Measurements from ENCODE around the gene MEIOC. TPM values are rescaled to one million over a fixed set of nuclear protein-coding genes. Genes with fewer than 3 reads are reported as not detected.
"Not testable (repeated sequence)": the region's sequence is repeated elsewhere in the genome, so short reads cannot be mapped to it uniquely, and the experiment has no call there.

The MEIOC gene
- total RNA-seq, result not detected in 2 replicates

DNA sequence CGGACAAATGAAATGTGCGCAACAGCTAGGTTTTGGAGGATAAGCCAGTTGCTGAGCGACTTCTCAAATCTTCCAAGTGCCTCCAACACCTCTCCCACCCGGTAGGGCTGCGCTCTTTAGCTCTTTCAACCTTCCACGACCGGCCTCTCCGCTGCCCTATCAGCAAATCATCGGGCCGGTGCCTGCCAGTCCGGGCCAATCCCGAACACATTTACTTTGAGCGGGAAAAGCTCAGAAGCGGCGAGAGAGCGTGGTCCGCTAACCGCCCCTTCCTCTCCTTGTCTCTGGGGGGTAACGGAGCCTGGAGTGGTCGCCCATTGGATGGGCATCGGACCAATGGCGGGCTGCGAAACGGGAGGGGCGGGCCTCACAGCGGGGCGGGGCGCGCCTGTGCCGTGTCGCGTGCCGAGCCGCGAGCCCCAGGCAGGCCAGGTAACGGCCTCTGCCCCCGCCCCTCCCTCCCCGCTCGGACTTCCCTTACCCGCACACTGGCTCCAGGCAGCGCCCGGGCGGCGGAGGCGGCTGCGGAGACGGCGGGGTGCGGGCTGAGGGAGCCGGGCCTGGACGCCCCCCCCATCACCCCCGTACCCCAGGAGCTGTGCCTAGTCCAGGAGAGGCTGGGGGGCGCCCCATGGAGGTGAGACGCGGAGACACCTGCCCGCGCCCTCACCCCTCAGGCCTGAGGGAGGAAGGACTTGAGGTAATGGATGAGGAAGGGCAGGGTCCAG, at the start of gene MEIOC:
MEIOC (plus strand) TSS at position 486 of the 728 bp plus-strand sequence; CDS start at position 632, 146 bp downstream.
- DNase-seq (ENCODE audit: low read depth in 2 of 2), result peak in 1 of 2 donors; percentile 10

DNA sequence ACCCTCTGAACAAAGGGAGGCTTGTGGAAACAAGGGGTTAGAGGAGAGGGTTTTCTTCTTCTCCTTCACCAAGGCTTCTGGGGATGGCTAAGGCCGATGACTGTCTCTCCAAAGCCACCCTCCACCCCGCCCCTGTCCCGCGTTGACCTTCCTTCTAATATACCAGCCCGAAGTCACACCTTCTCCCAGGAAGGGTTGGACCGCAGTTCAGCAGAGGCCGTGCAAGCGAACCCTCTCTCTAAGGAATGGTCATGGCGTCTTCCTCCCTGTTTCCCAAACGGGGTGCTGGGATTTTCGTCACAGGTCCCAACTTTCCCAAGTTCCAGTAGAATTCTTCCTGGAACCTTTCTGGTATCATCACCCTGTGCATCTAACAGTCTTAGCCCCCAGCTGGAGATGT, 49.6 kb upstream of the MEIOC start:
- no peak for DNase-seq (ENCODE audit: low read depth in 2 of 2)

DNA sequence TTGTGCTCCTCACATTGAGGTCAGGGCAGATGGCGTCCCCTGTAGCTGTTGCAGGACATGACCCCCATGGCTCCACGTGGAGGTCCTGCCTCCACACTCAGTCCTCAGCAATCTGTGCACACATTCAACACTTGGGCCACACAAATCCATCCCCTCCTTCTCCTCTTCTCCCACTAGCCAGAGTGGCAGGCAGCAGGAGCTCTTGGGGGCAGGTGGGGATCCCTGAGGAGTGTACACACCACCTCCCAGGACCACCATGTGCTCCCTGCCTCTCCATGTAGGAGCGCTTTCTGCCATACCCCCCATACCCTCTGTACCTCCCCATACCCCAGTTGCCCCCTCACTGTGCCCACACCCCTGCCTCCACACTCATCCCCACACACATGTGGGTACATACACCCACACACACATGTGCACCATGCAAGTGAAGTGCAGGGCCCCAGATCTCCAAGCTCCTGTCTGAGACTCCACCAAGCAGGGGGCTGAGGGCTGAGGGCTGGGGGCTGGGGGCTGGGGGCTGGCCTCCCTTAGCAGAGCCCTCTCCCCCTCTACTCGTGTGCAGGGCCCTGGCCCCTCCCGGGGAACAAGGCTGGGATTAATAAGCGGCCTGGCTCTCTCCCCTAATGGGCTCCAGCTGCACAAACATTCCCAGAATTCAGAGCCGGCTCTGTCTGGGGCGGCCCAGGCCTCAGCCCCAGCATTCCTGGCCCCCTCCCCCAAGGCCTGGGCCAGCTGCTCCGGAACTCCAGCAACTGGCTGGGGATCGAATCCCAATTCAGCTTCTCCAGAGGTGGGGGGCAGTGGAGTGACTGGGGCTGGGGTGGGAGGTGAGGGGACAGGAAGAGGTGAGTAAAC, 48.2 kb upstream of the MEIOC start:
- DNase-seq (ENCODE audit: low read depth in 2 of 2), result no peak

DNA sequence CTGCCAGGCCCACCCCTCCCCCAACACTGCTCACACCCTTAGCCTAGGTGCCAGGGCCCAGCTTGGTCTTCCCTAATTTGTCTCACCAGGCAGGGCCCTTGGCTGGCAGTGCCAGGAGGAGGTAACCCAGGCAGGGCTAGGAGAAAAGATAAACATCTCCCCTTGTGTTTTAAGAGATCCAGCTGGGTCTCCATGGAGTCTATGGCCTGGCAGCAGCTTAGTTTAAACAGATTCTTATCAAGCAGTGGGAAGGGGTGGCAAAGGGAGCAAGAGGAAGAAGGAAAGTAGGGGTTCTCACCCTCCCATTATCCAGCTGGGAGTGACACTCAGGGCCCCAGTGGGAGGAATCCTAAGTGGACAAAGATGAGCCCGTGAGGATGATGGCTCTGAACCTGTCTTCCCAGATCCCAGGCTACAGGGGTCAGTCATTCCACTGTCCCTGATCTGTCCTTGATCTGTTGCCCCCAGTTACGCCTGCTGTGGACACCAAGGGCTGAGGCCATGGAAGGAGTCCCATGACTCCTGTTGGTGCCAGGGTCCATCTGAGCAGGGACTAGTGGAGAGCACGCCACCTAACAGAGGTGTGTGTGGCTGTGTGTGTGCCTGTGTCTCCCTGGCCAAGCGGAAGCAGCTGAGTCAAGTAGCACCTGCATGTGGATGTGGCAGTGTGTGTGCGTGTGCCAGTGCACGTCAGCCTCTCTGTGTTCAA, 47.4 kb upstream of the MEIOC start:
- no peak for DNase-seq (ENCODE audit: low read depth in 2 of 2)

DNA sequence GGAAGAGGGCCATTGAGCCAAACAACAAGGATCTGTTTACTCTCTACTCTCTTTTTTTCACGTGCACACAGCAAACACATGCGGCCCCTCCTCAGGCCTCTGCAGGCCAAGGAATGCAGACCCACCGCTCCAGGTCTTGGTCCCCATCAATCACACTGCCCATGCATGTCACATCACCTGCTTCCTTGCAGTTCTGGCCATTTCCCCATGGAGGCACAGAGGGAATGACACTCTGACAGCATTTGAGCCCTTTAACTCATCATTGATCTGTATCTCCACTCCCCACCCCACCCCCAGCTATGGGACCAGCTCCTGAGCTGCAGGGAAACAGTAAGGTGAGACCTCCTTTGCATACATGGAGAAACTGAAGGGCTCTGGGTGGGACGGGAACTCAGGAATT, 45.9 kb upstream of the MEIOC start:
- no peak for DNase-seq (ENCODE audit: low read depth in 2 of 2)

DNA sequence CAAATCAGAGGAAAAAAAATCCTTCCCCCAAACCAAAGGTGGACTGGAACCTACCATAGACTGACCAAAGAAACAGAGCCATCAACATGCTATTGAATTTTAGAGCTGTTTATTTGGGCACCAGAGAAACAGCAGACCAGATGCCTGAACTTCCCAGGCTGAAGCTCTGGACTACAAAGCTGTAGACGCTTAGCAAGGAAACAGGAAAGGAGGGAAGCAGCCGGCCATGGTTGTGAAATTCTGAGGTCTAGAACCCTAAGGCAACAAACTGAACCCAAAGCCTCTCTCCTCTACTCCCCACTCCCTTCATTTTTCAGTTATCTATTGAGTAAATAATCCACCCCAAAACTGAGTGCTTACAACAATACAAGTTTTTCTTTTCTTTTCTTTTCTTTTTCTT, 45.4 kb upstream of the MEIOC start:
- peak; percentile 46 to 50 for DNase-seq (ENCODE audit: low read depth in 2 of 2)

DNA sequence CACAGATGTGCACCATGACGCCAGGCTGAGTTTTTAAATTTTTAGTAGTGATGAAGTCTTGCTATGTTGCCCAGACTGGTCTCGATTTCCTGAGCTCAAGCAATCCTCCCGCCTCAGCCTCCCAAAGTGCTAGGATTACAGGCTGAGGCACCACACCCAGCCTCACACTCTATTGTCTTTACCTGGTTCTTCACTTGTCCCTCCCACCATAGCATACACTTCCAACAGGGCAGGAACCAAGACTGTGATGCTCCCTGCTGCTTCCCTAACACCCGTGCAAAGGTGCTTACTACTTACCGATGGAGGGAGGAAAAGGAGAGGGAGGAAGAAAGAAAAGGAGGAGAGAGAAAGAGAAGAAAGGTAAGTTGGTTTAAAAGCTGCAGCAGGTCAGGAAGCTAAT, 41.4 kb upstream of the MEIOC start:
- no peak for DNase-seq (ENCODE audit: low read depth in 2 of 2)

DNA sequence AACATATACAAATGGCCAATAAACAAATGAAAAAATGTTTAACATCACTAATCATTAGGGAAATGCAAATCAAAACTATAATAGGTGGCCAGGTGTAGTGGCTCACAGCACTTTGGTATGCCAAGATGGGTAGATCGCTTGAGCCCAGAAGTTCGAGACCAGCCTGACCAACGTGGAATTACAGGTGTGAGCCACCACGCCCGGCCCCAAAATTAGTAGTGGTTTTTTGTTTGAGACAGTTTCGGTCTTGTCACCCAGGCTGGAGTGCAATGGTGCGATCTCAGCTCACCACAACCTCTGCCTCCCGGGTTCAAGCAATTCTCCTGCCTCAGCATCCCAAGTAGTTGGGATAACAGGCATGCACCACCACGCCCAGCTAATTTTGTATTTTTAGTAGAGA, 37.6 kb upstream of the MEIOC start:
- not testable (repeated sequence) for DNase-seq (ENCODE audit: low read depth in 2 of 2)

DNA sequence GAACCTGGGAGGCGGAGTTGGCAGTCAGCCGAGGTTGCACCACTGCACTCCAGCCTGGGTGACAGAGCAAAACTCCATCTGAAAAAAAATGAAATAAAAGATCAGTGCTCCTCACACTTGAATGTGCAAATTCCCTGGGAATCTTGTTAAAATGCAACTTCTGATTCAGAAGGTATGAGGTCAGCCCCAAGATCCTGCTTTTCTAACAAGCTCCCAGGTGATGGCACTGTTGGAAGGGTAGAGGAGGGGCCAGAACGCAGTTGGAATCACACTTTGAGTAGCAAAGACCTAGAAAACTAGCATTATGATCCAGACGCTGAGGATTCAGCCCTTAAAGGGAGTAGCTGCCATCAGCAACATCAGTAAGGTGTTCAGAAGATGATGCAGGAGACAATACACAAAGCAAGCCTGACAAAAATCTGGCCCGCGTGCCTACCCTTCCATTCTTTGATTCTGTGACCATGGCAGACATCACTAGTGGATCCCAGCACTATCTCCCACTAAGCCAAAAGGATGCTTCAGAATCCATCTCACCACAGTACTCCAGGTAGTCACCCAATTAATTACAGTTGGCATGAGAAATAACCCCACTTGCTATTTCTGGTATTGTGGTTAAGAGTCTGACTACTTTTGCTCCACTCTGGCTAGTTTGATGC, 33.1 kb upstream of the MEIOC start:
- DNase-seq (ENCODE audit: low read depth in 2 of 2), result no peak

DNA sequence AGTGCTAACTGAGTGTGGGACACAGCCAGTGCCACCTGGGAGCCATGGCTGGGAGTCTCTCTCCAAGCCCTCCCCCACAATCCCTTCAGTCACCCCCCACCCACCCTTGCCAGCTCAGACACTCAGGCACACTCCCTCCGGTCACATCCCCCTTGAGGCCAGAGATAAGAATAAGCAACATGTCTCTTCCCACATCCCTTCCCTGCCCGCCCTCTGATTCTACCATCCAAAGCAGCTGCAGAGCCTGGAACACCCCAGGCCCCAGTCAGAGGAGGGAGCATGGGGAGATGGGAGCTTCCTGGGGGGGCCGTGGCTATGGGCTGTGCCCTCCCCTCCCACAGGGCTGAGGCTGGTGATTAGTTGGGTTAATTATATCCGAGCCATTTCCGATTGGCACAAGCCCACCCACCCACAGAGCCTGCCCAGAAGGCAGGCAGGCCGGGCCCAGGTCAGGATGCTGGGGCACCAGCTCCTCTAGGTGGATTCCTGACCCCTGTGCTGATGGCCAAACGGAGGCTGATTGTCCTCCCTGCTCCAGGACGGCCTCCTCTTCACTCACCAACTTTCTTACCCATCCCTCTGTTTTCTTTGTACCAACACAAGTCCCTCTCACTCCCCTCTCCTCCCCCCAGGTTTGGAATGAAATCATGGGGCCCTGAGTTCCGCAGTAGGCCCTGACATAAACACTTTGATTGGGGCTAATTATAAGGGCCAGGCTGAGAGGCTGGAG, 28.6 kb upstream of the MEIOC start:
- DNase-seq (ENCODE audit: low read depth in 2 of 2), result no peak

DNA sequence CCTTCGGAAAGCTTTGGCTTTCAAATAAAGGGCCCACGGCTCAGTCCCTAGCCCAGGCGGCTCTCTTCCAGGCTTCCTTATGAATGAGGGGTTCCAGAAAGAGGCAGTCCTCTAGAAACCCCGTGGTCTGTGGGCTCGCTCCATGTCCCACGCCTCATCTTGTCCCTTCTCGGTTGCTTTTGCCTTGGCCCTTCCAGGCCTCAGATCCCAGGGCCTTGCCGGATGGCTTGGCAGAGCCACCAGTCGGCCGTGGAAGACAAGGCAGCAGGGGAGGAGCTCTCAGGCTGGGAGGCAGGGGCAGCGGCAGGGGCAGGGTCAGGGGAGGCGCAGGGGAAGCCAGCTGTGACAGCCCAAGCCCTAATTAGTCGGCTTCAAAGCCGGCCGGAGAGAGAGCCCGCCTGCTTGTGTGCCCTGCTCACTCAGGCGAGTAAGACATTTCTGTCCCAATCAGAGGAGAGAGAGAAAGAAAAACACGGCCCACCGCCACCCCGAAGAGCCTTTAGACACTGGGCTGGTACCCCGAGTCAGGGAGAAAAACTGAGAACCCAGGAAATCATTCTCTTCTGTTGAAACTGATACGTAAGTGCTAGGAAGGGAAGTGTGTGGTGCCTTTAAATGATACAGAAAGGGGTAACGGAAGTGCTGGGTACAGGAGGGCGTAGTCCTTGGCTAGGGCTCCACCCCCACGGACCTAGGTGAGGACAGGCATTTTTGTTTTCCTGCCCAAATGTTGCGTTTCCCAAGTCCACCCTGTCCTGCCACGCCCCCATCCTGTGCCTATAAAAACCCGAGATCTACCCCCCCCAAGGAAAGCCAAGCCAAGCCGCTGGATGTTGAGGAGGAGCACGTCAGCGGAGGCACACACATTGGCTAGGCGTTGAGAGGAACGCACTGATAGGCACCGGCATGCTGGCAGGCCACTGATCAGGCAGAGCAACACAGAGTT, 27.8 kb upstream of the MEIOC start:
- DNase-seq (ENCODE audit: low read depth in 2 of 2), result peak in 1 of 2 donors; percentile 6

DNA sequence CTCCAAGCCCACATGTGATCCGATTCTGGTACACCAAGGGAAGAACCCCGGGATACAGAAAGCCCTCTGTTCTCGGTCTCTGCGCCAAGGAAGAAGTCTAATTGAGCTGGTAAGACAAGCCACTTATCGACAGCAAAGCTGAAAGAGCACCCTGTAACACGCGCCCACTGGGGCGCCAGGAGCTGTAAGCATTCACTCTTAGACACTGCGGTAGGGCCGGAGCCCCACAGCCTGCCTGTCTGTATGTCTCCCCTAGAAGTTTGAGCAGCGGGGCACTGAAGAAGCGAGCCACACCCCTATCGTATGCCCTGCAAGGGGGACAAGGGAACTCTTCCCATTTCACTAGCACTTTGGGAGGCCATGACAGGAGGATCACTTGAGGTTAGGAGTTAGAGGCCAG, 27.0 kb upstream of the MEIOC start:
- no peak for DNase-seq (ENCODE audit: low read depth in 2 of 2)

DNA sequence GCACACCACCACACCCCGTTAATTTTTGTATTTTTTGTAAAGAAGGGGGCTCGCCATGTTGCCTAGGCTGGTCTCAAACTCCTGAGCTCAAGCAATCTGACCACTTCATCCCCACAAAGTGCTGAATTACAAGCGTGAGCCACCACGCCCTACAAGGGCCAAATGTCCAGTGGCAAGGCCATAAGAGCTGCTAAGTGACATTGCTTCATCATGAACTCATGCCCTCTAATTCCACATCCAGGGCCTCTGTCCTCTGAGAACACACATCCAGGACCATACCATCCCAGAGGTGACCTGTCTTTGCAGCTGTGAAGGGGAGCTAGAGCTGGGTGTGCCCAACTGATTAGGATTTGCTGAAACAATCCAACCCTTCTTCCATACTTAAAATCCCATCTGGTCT, 25.6 kb upstream of the MEIOC start:
- DNase-seq (ENCODE audit: low read depth in 2 of 2), result no peak

DNA sequence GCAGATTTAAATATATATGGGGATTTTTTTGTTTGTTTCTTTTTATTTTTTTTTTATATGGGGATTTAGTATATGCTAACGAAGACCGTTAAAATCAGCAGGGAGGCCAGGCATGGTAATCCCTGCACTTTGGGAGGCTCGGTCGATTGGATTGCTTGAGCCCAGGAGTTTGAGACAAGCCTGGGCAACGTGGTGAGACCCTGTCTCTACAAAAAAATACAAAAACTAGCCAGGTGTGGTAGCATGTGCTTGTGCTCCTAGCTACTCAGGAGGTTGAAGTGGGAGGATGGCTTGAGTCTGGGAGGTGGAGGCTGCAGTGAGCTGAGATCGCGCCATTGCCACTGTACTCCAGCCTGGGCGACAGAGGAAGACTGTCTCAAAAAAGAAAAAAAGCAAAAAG, 22.3 kb upstream of the MEIOC start:
- DNase-seq (ENCODE audit: low read depth in 2 of 2), result no peak

DNA sequence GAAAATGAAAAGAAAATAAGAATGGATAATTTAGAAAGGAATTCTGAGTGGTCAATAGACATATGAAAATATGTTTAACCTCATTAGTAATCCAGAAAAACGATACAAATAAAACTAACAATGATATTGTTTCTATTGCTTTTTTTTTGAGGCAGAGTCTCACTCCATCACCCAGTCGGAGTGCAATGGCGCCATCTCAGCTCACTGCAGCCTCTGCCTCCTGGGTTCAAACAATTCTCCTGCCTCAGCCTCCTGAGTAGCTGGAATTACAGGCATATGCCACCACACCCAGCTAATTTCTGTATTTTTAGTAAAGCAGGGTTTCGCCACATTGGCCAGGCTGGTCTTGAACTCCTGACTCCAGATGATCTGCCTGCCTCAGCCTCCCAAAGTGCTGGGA, 21.9 kb upstream of the MEIOC start:
- not testable (repeated sequence) for DNase-seq (ENCODE audit: low read depth in 2 of 2)

DNA sequence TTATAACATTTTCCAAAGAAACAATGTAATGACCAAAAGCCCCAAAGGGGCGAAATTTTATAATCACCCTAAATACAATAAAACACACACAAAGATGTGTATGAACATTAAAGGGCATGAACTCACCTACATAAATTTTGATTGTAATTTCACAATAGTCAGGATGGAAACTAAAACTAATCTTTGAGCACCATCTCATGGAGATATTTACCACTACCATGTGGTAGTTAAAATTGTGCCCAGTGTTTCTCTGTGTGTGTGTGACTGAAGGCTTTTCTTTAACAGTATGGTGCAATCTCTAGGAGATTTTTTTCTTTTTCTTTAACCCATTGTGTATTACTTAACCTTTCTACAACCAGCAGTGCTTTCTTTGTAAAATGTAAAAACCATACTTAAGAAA, 19.7 kb upstream of the MEIOC start:
- DNase-seq (ENCODE audit: low read depth in 2 of 2), result peak; percentile 33 to 41

DNA sequence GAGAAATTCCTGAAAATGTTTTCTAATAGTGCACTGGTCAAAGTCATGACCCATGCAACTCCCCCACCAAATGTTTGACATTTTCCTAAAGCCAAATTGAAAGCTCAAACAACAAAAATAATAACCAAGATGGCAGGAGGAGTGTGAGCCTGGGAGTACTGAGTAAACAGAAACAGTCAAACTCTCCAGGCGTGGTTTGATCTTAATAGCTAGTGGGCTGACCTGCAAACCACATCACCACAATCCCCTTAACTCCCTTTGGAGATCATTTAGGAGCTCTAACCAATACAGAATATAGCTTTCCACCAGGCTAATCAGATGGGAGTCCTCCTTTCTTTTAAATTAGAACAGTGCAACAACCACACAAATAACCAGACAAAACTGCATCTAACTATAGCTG, 19.2 kb upstream of the MEIOC start:
- no peak for DNase-seq (ENCODE audit: low read depth in 2 of 2)

DNA sequence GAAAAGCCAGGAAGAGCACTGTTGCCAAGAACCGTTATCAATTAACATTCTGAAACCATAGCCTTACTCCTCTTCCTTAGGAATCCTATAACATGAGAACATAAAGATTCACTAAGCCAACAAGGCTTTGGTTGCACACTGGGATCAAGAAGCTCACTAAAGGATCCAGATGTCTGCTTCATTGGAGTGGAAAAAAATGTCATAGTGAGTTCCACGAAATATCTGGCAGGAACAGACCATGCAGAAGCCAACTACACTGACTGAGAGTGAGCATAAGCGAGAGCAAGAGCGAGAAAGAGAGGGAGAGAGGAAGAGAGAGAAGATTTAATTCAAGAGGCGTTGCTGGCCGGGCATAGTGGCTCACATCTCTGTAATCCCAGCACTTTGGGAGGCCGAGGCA, 13.4 kb upstream of the MEIOC start:
- no peak for DNase-seq (ENCODE audit: low read depth in 2 of 2)

DNA sequence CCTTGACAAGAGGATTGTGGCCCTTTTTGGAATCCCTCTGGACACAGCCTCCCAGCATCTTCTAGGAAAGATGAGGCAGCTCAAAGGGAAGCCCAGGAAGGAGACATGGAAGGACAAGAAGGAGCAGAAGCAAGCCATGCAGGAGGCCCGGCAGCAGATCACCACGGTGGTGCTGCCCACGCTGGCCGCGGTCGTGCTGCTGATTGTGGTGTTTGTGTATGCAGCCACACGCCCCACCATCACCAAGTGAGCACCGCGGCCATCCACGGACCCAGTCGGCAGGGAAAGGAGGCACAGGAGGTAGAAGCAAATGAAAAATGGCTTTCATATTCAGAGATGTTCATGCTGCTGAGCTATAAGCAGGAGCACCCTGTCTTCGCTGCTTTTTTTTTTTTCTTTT, 10.9 kb upstream of the MEIOC start:
- DNase-seq (ENCODE audit: low read depth in 2 of 2), result no peak

DNA sequence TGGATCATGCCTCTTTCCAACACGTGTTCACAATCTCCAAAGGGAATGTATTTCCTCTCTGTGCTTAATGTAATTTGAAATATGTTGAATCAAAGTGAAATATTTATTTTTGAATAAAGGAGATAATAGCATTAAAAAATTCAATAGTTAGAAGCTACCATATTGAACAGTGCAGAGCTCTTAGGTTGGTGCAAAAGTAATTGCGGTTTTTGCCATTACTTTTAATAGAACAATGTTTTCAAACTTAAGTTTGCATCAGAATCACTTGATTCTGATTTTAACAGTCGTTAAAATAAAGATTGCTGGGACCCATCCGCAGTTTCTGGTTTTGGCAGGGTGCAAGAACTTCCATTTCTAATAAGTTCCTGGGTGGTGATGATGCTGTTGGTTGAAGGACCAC, 10.0 kb upstream of the MEIOC start:
- no peak for DNase-seq (ENCODE audit: low read depth in 2 of 2)

Measured in lung microvascular endothelial cell (primary cell).